Stimulated activated CD4-positive, alpha-beta T cell treated with anti-CD3 and anti-CD28 coated beads, Interleukin-15, amount 100 ng/mL, for 1 hour (primary cell): Measurements from ENCODE around the gene ACOT4.
"Not testable (repeated sequence)": the region's sequence is repeated elsewhere in the genome, so short reads cannot be mapped to it uniquely, and the experiment has no call there.

ENCODE experiments used
- DNase-seq, 2 donors: peaks; one replicate each; pipeline ENCODE4 v3.0.0-alpha.2; 2020; ENCODE audit warnings: low read depth in 1 of 2, low spot score in 1 of 2

Gene ACOT4

GRCh38 chr14:73576391-73576790, 15.3 kb upstream of the ACOT4 start:
- no peak for DNase-seq

- DNase-seq = not testable (repeated sequence)
Measured at GRCh38 chr14:73577214-73577613, 14.5 kb upstream of the ACOT4 start.

DNA sequence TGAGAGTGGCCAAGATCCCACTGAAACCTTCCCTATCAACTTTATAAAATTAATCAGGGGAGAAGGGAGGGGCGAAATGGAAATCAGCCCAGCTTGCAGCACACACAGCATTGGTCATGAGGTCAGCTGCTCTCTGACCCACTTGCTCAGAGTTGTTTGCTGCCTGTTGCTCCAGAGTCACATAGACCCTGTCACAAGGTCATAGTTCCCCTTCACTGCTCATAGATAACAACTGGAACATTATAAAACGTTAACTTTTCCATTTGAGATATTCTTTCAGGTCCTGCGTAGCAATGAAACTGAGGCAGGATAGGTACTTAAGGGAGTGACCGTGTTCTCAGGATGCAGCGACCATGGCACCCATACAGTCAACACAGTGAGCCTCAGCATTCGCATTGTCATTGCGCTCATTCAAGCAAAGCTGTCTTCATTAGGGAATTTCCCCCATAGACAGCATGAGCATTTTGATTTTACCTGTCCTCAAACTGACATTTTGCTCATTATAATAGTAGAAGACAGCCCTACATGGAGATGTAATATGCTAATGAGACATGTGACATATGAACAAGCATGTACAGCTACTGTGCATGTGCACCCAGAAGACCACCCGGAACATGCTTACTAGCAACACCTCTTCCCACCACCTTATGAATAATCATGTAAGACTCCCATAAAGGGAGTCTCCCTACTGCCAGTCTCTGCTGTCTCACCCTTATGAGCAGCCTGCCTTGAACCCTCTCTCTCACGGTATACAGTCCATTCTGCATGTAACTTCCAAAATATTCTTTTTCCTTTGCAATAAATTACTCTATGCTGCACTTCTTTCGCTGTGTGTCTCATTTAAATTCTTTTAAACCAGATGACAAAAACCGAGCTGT, 9.3 kb upstream of the ACOT4 start:
- DNase-seq = not testable (repeated sequence)

- no peak for DNase-seq
Measured at GRCh38 chr14:73588695-73589094, 3.0 kb upstream of the ACOT4 start.

DNA sequence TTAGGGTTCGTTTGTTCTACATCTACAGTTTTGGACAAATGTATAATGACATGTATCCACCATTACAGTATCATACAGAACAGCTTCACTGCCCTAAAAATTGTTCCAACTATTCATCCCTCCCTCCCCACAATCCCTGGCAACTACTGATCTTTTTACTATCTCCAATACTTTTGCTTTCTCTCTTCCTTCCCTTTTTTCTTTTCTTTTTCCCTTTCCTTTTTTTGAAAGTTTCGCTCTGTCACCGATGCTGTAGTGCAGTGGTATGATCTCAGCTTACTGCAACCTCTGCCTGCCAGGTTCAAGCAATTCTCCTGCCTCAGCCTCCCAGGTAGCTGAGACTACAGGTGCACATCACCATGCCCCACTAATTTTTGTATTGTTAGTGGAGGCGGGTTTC, 2.6 kb upstream of the ACOT4 start:
- DNase-seq = no peak

- DNase-seq = not testable (repeated sequence)
Measured at GRCh38 chr14:73590673-73591004, 1.0 kb upstream of the ACOT4 start.

DNA sequence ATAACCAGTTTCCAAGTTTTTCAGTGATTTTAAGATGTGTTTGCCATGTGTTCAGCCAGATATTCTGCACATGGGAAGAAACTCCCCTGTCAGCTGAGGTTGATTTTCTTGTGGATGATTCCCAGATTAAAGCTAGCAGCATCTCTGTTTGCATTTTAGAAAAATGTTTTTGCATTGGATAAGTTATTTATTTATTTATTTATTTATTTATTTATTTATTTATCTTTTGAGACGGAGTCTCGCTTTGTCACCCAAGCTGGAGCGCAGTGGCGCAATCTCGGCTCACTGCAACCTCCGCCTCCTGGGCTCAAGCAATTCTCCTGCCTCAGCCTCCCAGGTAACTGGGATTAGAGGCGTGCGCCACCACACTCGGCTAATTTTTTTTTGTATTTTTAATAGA, 2.8 kb downstream of the ACOT4 start:
- DNase-seq = no peak

DNA sequence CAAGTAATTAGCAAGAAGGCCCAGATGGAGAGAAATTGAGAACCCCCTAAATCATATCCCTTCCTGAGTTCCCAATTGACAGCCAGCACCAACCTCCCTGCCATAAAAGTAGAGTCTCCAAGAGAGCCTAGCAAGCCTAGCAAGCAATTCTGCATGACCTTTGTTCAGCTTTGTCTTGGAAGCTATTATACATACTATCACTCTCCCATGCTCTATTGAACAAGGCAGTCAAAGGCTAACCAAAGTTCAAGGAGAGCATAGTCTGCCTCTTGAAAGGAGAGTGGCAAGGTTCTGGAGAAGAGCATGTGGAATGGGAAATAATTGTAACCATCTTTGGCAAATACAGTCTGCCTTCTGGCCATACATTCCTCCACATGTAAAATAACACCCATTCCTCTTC, 7.8 kb downstream of the ACOT4 start:
- DNase-seq = no peak

GRCh38 chr14:73602994-73603393, 11.3 kb downstream of the ACOT4 start:
- DNase-seq = no peak

- DNase-seq = no peak
Measured at GRCh38 chr14:73606271-73606670, 14.6 kb downstream of the ACOT4 start.

GRCh38 chr14:73607241-73607640, 15.6 kb downstream of the ACOT4 start:
- DNase-seq = no peak

DNA sequence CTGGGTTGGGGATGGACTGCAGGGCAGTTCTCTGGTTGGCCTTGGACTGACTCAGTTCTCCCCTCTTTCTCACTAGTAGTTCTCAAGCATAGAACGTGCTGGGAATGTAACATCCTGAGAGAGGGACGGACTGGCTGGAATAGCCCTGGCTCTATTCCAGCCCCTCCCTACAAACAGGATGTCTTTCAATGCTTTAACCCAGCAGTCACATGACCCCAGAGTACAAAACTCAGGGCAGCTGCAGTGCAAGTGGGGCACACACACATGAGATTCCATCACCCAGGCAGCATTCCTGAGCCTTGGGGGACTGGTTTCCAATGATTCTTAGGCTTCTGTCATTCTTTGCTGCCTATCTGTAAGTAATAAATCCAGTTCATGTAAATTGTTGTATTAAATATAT, 19.0 kb downstream of the ACOT4 start:
- DNase-seq = no peak

DNA sequence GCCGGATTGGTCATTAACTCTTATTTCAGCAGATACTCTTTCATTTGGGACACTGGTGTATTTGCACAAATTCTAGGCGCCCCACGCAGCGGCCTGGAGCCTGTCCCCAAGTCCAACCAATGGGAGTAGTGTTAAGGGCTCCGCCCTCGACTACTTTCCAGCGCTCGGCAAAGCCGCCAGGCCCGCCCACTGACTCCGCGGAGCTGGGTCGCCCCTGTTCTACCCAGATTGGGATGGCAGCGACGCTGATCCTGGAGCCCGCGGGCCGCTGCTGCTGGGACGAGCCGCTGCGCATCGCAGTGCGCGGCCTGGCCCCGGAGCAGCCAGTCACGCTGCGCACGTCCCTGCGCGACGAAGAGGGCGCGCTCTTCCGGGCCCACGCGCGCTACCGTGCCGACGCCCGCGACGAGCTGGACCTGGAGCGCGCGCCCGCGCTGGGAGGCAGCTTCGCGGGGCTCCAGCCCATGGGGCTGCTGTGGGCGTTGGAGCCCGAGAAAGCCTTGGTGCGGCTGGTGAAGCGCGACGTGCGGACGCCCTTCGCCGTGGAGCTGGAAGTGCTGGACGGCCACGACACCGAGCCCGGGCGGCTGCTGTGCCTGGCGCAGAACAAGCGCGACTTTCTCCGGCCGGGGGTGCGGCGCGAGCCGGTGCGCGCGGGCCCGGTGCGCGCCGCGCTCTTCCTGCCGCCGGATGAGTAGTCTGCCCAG, 20.8 kb downstream of the ACOT4 start, which contains the start of gene ACOT6:
Gene ACOT6, plus strand, starts transcription at position 179 of the 707 bp plus-strand sequence. Its CDS starts 55 bp downstream, at position 234.
- DNase-seq = peak; percentile 40 to 50

GRCh38 chr14:73613046-73613383, 21.3 kb downstream of the ACOT4 start:
- no peak for DNase-seq

DNA sequence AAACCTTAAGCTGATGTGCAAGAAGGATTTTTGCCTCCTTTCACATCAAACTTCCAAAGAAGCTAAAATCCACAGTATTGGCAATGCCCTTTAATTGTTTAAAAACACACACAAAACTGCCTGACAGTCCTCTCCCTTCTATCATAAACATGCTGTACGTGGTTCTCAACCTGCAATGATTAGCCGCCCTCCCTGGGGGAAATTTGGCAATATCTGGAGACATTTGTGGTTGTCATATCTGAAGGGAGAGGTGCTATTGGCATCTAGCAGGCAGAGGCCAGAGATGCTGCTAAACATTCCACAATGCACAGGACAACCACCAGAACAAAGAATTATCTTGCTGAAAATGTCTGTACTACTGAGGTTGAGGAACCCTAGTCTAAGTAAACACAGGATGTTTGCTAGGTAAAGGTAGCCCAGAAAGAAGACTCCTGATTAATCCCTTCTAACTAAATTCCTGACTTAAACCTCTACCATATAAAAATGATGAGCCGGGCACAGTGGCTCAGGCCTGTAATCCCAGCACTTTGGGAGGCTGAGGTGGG, 21.8 kb downstream of the ACOT4 start:
- DNase-seq = no peak

DNA sequence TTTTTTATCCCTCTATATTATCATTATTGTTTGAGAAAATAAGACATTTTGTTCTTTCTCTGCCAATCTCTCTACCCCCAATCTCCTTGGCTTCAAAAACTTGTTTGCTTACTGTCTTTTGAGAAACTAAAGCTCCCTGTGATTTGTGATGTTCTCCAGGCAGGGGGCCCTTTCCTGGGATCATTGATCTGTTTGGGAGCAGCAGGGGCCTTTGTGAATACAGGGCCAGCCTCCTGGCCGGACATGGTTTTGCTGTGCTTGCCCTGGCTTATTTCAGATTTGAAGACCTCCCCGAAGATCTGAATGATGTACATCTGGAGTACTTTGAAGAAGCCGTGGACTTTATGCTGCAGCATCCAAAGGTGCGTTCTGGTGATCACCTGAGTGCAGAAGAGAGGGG, 25.2 kb downstream of the ACOT4 start:
- DNase-seq = no peak

GRCh38 chr14:73619524-73619923, 27.9 kb downstream of the ACOT4 start:
- DNase-seq = no peak

- no peak for DNase-seq
Measured at GRCh38 chr14:73620268-73620667, 28.6 kb downstream of the ACOT4 start.

GRCh38 chr14:73623504-73624054, 31.9 kb downstream of the ACOT4 start:
- no peak for DNase-seq

DNA sequence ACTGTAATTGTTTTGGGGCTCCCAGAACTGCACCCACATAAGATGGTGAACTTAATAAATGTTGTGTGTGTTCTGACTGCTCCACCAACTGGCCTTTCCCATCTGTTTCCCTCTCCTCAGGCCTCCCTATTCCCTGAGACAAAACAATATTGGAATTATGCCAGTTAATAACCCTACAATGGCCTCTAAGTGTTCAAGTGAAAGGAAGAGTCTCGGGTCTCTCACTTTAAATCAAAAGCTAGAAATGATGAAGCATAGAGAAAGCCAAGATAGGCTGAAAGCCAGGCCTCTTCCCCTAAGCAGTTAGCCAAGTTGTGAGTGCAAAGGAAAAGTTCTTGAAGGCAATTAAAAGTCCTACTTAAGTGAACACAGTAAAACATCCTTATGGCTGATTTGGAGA, 34.0 kb downstream of the ACOT4 start:
- DNase-seq = no peak

DNA sequence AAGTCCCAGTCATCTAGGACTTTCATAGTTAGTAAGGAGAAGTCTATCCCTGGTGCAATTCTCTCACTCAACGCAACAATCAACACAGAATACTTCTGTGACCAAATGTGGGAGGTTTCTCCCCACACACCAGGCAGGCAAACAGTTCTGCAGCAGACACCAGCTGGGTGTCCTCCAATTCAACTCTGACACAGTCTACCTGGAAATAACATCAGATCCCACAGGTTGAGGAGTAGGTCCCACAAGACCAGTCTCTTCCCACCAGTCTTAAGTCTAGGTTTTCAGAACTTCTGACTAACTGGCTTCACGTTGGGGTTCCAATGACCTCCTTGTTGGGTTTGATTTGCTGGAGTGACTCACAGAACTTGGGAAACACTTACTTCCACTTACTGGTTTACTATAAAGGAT, 35.5 kb downstream of the ACOT4 start:
- DNase-seq = no peak
